GM21526 (cell line): Measurements from ENCODE around the gene PSMD1.
"Not testable (repeated sequence)": the region's sequence is repeated elsewhere in the genome, so short reads cannot be mapped to it uniquely, and the experiment has no call there.

Experiments
- ATAC-seq: cut with Tn5 transposase; IDR thresholded peaks from one replicate; pipeline ENCODE4 v1.9.1; 2021; ENCODE audit warnings: moderate library complexity; ENCODE audit not compliant: unreplicated experiment, low FRiP score

Gene PSMD1

GRCh38 chr2:231052494-231053451 is 3.9 kb upstream of the PSMD1 start:
- peak; percentile 55 for ATAC-seq

GRCh38 chr2:231053846-231054245 is 2.8 kb upstream of the PSMD1 start:
- no peak for ATAC-seq

- ATAC-seq = no peak
Observed at GRCh38 chr2:231057590-231057989, 923 bp downstream of the PSMD1 start.

- no peak for ATAC-seq
Observed at GRCh38 chr2:231058761-231059550, 2.3 kb downstream of the PSMD1 start.

GRCh38 chr2:231059756-231060155 is 3.1 kb downstream of the PSMD1 start:
- ATAC-seq = no peak

- no peak for ATAC-seq
Observed at GRCh38 chr2:231062776-231063175, 6.1 kb downstream of the PSMD1 start.

- ATAC-seq = no peak
Observed at GRCh38 chr2:231063347-231063746, 6.7 kb downstream of the PSMD1 start.

- no peak for ATAC-seq
Observed at GRCh38 chr2:231065966-231066365, 9.3 kb downstream of the PSMD1 start.

GRCh38 chr2:231067531-231067930 is 10.9 kb downstream of the PSMD1 start:
- not testable (repeated sequence) for ATAC-seq

GRCh38 chr2:231068525-231069222 is 12.0 kb downstream of the PSMD1 start:
- no peak for ATAC-seq

- no peak for ATAC-seq
Observed at GRCh38 chr2:231069379-231070054, 12.8 kb downstream of the PSMD1 start.

- ATAC-seq = no peak
Observed at GRCh38 chr2:231084565-231084964, 27.9 kb downstream of the PSMD1 start.

- no peak for ATAC-seq
Observed at GRCh38 chr2:231088754-231089153, 32.1 kb downstream of the PSMD1 start.

GRCh38 chr2:231093933-231094332 is 37.3 kb downstream of the PSMD1 start:
- ATAC-seq = no peak

- ATAC-seq = no peak
Observed at GRCh38 chr2:231094736-231095346, 38.2 kb downstream of the PSMD1 start.

GRCh38 chr2:231099918-231100317 is 43.3 kb downstream of the PSMD1 start:
- no peak for ATAC-seq

GRCh38 chr2:231100321-231100720 is 43.7 kb downstream of the PSMD1 start:
- ATAC-seq = not testable (repeated sequence)

GRCh38 chr2:231100990-231101389 is 44.3 kb downstream of the PSMD1 start:
- ATAC-seq = no peak

GRCh38 chr2:231102772-231103171 is 46.1 kb downstream of the PSMD1 start:
- ATAC-seq = no peak
